NCI-H2081 (cell line): Measurements from ENCODE around the gene PDGFRA.

ENCODE experiments used
- DNase-seq, 2 experiments: peaks; one replicate each; lab custom pipeline; 2025; lab: John Stamatoyannopoulos, UW

The PDGFRA gene

DNA sequence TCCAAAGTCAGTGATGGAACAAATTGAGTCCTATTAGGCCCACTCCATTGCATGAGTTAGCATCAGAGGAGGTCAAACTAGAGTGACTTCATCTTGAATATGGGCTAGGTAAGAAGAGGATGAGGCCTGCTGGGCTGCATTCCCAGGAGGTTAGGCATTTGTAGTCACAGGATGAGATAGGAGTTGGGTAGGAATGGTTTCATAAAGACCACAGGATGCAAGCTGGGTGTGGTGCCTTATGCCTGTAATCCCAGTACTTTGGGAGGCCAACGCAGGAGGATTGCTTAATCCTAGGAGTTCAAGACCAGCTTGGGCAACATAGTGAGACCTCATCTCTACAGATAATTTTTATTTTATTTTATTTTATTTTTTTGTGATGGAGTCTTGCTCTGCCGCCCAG lies 26.8 kb downstream of the PDGFRA start:
- DNase-seq: no peak

DNA sequence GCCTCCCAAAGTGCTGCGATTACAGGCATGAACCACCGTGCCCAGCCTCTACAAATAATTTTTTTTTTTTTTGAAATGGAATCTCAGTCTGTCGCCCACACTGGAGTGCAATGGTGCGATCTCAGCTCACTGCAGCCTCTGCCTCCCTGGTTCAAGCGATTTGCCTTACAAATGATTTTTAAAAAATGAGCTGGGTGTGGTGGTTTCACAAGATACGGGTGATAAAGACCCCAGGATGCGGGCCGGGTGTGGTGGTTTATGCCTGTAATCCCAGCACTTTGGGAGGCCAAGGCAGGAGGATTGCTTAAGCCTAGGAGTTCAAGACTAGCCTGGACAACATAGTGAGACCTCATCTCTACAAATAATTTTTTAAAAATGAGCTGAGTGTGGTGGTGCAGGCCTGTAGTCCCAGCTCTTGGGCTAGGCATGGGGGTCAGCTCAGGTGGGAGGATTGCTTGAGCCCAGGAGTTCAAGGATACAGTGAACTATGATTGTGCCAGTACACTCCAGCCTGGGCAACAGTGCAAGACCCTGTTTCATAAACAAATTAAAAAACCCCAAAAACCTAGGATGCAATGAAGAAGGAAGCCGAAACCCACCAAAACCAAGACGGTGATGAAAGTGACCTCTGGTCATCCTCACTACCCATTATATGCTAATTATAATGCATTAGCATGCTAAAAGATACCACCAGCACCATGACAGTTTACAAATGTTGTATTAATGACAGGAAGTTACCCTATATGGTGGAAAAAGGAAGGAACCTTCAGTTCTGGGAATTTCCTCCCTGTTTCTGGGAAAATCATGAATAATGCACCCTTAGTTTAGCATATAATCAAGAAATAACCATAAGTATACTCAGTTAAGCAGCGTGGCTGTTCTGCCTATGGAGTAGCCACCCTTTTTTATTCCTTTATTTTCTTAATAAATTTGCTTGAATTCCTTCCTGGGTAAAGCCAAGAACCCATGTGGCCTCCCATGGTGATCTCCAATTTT lies 27.7 kb downstream of the PDGFRA start:
- no peak for DNase-seq

- DNase-seq: no peak
Measured at GRCh38 chr4:54265366-54265765, 36.3 kb downstream of the PDGFRA start.

DNA sequence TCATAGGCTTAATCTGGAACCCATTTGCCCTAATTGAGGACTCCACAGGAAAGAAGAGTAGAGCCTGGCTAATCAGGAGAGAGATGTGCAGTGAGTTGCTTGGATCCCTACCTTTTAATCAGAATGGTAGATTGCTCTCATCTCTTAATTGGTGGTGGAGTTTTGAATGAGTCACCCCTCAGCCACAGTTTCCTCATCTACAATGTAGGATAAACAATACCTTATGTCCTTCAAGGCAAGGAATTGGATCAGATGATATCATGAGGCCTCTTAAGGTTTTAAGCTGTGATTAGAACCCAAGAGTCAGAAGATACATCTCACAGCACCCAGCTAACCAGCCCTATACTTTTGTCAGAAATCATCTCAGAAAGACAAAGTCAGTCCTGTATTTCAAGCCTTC lies 39.1 kb downstream of the PDGFRA start:
- DNase-seq: no peak

GRCh38 chr4:54271464-54271863 lies 42.4 kb downstream of the PDGFRA start:
- no peak for DNase-seq

GRCh38 chr4:54272051-54272450 lies 43.0 kb downstream of the PDGFRA start:
- no peak for DNase-seq

GRCh38 chr4:54274264-54274663 lies 45.2 kb downstream of the PDGFRA start:
- DNase-seq: no peak

GRCh38 chr4:54274795-54275665 lies 45.9 kb downstream of the PDGFRA start:
- DNase-seq: no peak

DNA sequence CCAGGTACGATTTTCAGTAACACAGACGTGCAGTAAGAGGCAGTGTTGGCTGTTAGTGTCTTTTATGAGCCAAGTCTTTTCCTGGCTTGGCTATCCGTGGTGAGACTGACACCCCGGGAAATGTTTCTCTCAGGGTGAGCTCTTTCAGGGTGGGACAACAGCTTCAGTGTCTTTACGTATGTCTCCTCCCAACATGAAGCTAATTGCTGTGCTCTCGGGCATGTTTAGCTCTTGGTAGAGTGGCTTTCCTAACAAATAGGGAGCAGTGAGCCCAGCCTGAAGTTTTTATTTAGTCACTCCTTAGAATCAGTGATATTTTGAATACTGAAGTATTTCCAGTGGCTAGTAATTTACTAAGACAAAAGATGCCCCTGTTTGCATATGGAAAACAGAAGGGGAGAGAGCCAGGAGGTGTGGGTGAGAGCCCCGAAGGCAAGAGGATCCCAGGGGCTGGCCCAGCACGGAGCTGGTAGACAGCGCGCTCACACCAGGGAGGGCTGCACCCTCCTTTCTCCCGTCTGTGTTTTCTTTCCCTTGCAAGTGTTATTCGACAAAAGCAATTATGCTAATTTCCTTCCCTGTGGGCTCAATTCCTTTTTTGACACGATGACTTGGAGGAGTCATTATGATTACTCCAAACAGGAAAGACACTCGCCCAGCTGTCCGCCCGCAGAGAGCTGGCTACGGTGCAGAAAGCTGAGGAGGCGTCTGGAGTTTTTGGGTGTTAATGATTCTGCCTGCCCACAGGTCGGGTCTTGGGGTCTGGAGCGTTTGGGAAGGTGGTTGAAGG lies 47.7 kb downstream of the PDGFRA start:
- peak in 1 of 2 experiments; percentile 24 for DNase-seq

DNA sequence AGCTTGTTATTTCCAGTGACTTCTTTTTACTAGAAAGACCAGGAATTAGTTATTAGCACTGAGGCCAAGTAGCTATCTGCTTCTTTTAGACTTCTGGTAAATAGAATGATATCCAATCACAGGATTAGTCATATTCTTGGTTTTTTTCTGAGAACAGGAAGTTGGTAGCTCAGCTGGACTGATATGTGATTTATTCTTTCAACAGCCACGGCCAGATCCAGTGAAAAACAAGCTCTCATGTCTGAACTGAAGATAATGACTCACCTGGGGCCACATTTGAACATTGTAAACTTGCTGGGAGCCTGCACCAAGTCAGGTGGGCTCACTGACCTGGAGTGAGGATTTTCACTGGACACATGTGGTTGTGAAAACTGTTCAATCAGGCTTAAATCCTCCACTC lies 48.6 kb downstream of the PDGFRA start:
- no peak for DNase-seq

DNA sequence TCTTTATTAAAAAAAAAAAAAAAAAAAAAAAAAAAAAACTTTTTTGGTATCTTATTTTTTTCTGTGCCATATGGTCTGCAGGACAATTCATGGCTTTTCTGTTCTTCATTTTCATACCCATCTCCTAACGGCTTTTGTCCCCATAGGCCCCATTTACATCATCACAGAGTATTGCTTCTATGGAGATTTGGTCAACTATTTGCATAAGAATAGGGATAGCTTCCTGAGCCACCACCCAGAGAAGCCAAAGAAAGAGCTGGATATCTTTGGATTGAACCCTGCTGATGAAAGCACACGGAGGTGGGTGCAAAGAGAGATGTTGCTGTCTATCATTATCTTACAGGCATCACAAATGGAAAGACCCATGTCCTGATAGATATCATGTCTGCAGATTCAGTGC lies 49.1 kb downstream of the PDGFRA start:
- no peak for DNase-seq

GRCh38 chr4:54281054-54281766 lies 52.1 kb downstream of the PDGFRA start:
- DNase-seq: no peak

DNA sequence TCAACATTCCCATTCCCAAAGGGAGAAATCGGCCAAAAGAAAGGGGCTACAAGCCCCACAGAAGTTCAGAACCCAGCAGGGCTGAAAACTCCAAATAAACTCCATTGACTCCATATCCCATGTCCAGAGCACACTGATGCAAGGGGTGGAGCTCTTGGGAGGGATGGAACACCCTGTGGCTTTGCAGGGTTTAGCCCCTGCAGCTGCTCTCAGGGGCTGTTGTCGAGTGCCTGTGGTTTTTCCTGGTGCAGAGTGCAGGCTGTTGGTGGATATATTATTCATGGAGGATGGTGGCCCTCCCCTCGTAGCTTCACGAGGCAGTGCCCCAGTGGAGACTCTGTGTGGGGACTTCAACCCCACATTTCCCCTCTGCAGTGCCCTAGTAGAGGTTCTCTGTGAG lies 53.7 kb downstream of the PDGFRA start:
- DNase-seq: no peak

DNA sequence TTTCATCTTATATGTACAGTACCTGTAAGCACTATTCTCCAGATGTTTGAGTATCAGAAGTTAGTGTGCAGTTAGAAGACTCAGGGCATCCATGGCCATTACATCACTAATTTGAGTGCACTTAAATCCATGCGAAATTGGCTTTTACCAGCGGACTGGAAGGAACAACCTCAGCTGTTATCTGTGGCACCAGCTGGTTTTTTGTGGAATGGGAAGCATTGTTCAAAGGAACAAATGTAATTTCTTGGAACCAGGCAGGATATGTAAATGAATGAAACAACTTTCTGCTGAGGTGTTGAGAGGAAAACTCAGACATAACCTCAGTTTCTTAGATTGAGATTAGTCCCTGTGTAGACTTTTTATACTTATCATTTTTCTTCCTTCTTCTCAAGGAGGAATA lies 60.2 kb downstream of the PDGFRA start:
- DNase-seq: no peak

DNA sequence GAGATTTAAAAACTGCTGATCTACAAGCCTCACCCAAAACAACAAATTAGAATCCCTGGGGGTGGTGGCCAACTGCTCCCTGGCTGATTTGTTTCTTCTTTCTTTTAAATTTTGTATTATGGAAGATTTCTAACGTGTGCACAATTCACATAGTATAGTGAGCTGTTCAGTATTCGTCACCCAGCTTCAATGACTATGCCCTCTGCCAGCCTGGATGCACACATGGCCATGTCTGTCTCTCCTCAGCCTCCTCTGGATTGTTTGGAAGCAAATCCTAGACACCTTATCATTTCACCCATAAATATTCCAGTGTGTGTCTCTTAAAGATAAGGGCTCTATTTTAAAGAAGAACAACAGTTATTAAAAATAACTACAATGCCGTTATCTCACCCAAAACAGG lies 61.9 kb downstream of the PDGFRA start:
- DNase-seq: no peak

DNA sequence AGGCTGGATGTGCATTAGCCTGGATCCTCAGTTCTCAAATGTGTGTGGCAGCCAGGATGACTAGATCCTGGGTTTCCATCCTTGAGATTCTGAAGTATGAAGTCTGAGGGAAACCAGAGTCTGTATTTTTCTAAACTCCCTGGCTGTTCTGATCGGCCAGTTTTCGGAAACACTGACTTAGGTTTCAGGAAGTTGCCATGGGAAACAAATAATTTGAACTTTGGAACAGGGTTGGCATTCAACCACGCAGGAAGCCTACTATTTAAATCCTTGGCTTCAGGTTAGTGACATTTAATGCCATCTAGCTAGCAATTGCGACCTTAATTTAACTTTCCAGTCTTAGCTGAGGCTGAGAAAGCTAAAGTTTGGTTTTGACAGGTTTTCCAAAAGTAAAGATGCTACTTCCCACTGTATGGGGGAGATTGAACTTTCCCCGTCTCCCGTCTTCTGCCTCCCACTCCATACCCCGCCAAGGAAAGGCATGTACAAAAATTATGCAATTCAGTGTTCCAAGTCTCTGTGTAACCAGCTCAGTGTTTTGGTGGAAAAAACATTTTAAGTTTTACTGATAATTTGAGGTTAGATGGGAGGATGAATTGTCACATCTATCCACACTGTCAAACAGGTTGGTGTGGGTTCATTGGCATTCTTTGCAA lies 67.6 kb downstream of the PDGFRA start:
- no peak for DNase-seq

DNA sequence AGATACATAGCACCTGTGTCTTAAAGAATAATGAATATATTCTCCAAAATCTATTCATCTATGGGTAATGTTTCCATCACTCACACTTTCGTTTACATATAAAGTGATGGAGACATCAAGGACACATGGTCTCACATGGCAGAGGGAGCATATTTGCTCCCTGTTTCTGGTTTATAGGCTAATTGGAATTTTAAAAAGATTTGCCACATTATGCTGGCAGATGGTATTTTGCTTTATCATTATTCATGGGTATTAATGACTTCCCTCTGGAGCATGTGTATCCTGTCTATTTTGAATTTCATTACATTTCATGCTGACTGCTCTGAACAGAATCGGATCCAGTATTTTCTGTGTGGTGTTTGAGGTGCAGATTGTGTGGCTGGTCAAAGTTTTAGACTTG lies 79.0 kb downstream of the PDGFRA start:
- no peak for DNase-seq

GRCh38 chr4:54315561-54316538 lies 86.8 kb downstream of the PDGFRA start:
- DNase-seq: no peak

DNA sequence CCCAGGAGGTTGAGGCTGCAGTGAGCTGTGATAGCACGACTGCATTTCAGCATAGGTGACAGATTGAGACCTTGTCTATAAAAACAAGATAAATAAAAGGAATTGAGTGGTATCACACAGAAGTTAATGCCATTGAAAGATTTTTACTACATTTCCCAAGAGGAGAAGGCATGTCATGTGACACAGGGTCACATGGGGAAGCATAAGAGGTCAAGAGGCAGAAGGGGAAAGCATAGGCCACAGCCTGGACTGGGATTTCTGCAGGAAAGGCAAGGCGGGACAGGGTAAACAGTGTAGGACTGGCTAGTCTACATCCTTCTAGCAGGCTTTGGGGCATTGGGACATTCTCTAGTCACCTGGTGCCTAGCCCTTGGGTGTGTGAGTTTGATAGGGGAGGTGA lies 88.6 kb downstream of the PDGFRA start:
- no peak for DNase-seq

- no peak for DNase-seq
Measured at GRCh38 chr4:54318904-54319303, 89.8 kb downstream of the PDGFRA start.
